HG03432 (cell line): ENCODE results near the gene MED12.

ENCODE experiments used
- ATAC-seq: cut with Tn5 transposase; IDR thresholded peaks from one replicate; pipeline ENCODE4 v1.9.1; 2021; ENCODE audit warnings: mild to moderate bottlenecking, moderate library complexity; ENCODE audit not compliant: unreplicated experiment

The MED12 gene

DNA sequence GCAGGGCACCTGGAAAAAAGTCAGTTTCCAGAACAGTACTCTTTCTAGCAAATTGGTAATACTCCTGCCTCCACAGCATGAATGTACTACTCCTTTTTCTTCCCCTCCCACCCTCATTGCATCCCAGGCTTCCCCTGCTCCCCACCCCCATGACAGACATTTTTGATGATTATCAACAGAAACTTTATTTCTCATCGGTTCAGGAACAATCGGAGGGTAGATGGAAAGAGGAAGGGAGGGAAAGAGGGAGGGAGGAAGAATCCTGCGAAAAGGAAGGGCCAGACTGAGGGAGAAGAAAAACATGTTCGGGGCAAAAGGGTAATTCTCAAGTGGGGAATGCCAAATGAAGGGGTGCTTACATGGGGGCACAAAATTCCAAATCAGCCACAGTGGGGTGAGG lies 11.2 kb upstream of the MED12 start:
- no peak for ATAC-seq

DNA sequence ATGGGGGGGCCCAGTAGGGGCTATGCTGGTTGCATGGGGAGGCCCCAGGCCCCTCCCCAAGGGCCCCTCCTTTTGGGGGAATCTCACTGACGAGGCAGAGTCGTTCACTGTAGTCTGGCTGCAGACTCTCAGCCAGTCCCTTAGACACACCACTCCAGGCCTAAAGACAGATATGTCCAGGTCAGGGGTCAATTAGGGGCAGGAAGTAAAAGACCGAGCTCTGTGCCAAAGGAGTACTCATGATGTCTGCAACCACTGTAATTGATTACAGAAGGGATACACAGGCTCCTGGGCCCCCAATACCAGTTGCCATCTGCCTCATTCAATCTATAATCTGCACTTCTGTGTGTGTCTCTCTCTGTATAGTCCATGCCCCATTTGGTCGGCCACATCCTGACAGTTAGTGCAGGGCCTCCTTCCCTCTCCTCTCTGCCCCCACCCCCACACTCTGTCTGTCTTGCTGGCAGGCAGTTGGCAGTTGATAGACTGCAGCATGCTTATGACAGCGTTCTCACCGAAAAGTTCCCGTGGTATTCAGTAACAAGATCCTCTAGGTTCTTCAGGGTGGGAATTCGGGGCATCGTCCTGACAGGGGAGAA lies 10.5 kb upstream of the MED12 start:
- ATAC-seq, result no peak

DNA sequence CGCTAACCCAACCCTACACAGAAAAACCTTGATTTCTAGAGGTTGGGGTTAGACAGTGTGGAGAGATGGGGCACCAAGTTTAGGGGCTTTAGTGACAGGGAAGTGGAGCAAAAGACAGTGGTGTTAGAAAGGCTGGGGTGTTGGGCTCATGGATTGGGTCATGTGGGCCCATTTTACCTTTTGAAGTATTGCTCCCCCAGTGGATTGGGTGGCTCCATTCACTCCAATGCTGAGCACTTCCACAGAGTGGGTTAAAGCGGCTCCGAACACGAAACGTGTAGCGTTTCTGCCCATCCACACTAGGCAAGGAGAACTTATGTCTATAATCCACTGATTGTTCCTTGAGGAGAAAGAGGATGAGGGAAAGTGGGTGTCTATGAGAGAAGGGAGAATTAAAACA lies 9.3 kb upstream of the MED12 start:
- no peak for ATAC-seq

DNA sequence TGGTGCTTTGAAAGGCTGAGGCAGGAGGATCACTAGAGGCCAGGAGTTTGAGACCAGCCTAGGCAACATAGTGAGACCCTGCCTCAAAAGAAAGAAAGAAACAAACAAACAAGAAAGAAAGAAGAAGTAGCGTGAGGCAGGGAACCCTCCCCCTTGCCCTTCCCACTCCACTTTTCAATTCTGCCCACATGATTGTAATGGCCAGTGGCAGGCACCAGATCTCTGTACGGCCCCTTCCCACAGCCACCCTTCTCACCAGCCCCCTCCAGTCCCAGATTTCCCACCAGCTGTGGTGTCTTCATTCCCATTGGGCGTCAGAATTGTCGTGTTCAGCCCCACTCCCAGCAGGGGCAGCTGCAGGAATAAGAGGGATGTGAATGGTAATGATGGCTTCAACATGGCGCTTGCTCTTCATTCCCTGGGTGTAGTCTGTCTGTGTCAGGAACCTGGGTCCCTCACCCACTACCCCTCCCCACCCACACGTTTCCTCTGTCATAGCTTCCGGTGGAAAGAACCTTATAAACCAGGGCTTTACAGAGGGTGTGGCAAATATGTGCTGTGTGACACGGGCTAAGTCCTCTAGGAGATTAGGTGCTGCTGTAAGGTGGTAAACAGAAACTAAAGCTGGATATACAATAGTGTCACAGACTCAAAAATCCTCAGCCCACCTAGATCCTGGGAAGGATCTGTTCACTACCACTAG lies 7.1 kb upstream of the MED12 start, which contains the start of gene IL2RG:
IL2RG (minus strand) TSS at position 437 of the 703 bp plus-strand sequence; CDS start at position 399, 38 bp downstream.
- ATAC-seq, result peak; percentile 95

DNA sequence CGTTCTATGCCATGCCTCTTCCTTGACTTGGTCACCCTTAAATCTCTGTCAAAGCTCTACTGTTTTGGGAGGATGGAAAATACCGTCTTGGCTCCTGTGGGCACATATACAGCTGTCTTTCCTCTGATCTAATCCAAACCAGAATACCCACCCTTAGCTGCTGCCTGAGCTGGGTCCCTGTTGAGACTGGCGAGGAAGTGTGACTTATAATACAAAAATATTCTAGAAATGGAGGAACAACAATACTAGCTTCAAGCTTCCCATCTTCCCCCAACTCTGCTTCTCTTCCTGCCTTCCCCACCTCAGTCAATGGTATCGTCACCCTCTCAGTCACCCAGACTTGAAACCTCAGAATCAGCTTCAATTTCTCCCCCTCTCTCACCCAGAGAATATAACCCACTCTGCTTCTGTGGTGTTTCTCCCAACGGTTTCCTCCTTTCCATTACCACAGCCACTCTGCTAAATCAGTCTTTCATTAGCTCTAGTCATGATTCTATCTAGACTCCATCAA lies 6.4 kb upstream of the MED12 start:
- peak; percentile 32 for ATAC-seq

DNA sequence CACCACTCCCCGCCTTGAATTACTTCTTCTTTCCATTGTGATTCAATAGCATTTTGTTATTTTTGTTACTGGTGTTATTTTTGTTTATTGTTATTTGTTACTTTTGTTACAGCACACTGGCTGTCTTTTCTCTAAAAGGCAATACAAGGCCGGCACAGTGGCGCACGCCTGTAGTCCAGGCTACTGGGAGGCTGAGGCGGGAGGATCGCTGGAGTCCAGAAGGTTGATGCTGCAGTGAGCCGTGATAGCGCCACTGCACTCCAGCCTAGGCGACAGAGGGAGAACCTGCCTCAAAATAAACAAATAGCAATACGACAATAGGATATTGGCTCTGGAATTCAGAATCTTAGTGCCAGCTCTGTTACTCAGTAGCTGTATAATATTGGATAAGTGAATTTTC lies 1.0 kb upstream of the MED12 start:
- ATAC-seq, result no peak

DNA sequence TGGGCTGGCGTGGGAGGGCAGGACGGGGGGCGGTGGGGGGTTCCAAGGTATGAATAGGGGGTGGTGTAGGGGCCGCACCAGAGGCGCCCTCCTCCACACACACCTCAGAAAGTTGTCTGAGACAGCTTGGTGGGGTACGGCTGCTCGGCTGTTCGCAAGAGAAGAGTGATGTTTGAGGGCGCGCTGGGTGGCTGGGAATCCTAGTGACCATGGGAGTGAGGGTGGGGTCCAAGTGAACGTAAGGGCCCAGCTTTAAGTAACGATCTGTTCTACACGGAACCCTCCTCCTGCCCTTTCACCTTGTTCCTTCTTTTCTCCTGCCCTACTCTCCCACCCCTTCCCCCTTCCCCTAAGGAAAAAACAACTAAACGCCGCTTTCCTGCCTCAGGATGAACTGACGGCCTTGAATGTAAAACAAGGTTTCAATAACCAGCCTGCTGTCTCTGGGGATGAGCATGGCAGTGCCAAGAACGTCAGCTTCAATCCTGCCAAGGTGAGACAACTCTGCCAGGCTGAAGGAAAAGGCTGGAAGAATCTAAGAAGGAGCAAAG lies 664 bp downstream of the MED12 start:
- no peak for ATAC-seq

DNA sequence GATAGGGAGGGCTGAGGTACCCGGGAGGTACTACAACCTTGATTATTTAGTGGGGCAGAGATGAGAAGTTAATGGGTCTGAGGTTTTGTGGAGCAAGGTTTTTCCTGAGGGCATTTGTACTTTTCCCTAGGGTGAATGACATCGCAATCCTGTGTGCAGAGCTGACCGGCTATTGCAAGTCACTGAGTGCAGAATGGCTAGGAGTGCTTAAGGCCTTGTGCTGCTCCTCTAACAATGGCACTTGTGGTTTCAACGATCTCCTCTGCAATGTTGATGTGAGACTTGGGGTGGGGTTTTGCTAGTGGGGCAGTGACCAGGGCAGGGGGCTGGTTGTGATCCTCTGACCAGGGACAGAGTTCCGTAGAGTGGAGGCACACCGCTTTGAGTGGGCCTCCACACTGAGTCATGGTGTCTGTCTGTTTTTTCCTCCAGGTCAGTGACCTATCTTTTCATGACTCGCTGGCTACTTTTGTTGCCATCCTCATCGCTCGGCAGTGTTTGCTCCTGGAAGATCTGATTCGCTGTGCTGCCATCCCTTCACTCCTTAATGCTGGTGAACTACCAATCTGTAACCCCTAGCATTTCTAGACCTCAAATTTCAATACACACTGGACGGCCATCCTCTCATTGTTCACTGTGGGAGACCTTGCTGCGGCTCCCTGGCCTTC lies 9.9 kb downstream of the MED12 start:
- ATAC-seq, result no peak

DNA sequence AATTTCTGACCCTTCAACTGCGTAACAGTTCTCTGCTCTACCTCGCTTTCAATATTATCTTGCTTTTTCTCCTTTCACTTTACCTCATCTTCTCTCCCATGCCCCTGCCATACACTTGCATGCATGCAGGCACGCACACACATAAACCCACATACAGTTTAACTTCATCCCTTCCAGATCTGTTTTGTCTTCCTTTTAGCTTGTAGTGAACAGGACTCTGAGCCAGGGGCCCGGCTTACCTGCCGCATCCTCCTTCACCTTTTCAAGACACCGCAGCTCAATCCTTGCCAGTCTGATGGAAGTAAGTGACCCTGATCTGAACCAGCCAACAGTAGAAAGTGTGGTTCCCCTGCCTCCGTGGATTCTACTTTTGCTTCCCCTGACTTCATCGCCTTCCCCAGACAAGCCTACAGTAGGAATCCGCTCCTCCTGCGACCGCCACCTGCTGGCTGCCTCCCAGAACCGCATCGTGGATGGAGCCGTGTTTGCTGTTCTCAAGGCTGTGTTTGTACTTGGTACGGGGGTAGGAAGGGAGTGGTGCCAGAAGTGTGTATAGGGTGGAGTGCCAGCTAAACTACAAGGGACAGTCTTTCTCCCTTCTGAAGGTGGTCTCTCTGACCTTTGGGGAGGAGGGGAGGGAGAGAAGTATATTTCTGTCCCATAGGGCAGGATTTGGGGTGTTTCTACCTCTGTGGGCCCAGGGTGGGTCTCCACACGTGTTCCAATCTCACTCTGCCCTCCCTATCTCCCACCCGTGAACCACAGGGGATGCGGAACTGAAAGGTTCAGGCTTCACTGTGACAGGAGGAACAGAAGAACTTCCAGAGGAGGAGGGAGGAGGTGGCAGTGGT lies 10.7 kb downstream of the MED12 start:
- ATAC-seq, result peak; percentile 82

DNA sequence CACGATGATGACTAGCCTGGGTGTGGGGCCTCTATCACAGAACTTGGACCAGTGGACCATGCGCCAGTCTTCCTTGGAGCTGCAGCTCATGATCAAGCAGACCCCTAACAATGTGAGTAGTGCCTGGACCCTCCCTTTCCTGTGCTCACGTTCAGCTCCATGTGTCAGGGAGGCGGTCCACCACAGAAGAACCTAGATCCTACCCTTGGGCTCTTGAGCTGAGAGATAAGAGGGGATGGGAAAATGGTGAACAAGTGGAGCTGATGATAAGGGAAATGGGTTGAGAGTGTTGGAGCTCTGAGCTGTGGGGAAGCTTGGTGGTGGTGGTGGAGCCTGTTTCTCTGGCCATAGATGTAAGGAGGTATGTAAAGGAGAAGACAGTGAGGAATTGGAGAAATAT lies 13.1 kb downstream of the MED12 start:
- ATAC-seq, result no peak

DNA sequence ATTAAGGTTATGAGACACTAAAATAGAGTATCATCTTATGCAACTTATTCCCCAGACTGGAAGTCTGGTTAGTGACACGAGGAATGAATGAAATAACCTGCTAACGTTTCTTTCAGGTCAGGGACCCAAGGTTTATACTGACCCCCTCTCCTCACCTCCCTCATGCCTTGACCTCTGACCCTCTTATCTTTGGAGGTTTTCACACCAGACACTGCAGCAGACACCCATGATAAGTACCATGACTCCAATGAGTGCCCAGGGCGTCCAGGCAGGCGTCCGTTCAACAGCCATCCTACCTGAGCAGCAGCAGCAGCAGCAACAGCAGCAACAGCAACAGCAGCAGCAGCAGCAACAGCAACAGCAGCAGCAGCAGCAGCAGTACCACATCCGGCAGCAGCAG lies 22.0 kb downstream of the MED12 start:
- no peak for ATAC-seq

DNA sequence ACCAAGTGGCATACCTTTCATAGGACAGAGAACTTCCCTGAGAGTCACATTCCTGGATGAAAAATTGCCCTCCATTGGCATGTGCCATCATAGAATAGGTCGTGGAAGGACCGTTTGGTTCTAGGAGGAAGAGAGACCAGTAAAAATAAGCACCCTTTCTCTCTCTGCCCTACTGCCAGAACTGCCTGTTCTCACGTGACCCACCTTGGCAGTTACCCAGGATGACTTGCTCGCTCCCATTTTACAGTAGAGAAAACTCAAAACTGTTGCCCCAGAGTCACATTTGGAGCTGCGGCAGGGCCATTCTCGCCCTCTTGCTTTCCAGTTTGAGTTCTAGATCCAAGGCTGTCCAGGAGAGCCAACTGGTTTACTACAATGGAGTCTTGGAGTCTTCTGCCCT lies 25.1 kb downstream of the MED12 start:
- no peak for ATAC-seq

DNA sequence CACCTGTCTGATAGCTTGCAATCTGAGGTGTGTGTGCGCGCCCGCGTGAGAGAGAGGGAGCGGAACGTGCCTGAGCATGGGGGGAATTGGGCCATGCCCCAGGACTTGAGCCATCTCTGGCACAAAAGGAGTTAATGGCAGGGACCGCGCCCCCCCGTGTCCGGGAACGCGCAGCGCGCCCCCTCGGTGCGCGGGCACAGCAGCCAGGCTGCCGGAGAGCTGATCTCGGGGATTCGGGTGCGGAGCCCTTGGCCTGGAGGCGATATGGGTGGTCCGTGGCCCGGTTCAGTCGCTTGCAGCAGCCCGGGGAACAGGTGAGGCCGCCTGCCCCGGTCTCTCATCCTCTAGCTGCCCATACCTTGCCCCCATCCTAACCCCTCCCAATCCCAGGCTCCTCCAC lies 26.3 kb downstream of the MED12 start, which contains the start of gene NLGN3:
NLGN3 (plus strand) TSS at position 191 of the 400 bp plus-strand sequence. CDS start 2,909 bp downstream, outside the sequence.
- no peak for ATAC-seq

DNA sequence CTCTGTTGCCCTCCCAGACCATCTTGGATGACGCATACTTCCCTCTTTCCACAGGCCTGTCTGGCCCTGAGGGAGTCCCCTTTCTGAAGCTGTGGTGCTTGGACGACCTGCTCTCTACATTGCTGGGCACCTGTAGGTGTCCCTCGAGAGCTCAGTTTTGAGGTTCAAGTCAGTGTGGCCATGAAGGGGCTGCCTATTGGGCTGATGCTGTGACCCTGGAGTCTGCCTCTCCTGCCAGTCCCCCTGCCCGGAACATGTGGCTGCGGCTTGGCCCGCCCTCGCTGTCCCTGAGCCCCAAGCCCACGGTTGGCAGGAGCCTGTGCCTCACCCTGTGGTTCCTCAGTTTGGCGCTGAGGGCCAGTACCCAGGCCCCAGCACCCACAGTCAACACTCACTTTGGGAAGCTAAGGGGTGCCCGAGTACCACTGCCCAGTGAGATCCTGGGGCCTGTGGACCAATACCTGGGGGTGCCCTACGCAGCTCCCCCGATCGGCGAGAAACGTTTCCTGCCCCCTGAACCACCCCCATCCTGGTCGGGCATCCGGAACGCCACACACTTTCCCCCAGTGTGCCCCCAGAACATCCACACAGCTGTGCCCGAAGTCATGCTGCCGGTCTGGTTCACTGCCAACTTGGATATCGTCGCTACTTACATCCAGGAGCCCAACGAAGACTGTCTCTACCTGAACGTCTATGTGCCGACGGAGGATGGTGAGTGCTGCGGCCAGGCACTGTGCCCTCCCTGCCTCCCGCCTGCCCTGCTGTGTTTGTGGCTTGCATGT lies 29.3 kb downstream of the MED12 start:
- ATAC-seq, result no peak

DNA sequence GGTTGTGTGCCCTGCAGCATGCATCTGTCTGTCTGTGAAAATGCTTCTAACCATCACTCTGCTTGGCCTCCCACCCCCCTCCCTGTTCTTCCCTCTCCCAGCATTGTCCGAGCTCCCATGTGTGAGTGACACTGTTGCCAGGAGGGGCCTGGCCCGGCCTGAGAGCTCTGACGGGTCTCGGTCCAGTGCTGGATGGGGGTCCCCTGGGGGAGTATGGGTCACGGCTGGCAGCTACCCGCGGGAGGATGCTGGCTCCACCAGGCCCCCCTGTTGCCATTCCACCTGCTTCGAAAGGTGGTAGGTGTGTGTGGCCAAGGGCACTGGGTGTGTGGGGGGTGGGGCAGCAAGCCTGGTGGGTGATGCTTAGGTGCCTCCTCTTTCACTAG lies 29.9 kb downstream of the MED12 start:
- no peak for ATAC-seq

DNA sequence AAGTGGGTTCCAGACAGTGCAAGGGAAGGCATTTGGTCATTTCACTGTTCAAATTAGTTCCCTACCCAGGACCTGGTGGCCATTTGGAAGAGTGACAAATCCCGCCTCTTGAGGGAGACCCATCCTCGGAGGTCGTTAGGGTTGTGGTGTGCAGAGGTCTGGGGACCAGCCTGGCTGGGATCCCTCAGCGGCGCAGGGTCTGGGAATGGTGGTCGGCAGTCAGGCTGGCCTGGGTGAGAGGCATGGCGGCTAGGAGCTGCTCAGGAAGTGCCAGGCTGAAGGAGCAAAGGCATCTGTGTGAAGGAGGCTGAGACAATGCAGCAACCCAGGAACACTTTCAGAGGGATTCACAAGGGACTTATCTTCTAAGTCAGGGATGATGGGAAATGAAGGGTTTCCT lies 33.0 kb downstream of the MED12 start:
- ATAC-seq, result no peak

DNA sequence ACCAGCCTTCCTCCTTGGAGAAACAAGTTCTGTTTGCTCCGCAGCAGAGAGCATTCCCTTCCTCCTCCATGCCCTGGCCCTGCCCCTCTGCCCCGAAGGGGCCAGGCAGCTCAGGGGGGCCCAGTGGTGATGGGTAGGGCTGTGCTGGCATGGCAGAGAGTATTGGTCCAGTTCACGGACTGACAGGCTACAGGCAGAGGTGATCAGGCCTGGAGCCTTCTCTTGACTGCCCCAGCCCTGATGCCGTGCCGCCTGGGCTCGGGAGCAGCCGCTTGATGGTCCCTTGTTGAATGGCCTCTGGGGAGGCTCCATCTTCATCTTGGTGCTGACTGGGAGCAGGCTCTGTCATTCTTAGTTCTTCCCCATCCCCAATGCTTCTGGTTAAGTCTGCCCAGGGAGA lies 35.8 kb downstream of the MED12 start:
- ATAC-seq, result no peak

DNA sequence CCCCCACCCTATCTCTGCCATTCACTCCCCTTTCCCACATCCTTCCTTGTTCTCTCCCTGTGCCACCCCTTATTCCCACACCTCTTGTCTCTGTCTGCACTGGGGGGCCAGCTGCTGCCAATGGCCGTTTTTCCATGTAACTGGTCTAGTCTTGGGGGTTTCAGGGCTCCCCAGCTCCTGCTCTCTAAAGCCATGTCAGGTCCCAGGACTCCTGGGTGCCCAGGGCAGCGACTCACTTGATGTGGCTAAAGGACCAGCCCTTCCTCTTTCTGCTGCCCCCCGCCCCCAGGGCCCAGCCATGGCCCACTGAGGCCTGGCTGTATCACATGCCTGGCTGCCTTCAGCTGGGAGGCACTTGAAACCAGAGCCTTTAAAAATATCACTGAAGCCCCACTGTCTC lies 36.2 kb downstream of the MED12 start:
- no peak for ATAC-seq

DNA sequence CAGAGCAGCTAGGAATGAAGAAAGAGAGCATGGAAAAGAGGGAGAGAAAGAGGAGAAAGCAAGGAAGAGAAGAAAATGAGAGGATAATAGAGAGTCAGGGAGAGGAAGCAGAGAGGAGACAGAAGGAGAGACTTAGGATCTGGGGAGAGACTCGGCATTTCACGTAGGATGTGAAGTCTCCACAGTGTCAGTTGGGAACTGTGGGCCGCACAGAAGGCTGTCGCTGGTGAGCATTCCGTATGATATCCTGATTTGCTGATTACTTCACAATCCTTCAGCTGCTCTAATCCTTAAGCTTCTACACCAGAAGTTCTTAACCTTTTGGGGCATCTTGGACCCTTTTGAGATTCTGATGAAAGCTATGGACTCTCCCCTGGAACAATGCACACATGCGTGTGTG lies 40.2 kb downstream of the MED12 start:
- ATAC-seq, result no peak

DNA sequence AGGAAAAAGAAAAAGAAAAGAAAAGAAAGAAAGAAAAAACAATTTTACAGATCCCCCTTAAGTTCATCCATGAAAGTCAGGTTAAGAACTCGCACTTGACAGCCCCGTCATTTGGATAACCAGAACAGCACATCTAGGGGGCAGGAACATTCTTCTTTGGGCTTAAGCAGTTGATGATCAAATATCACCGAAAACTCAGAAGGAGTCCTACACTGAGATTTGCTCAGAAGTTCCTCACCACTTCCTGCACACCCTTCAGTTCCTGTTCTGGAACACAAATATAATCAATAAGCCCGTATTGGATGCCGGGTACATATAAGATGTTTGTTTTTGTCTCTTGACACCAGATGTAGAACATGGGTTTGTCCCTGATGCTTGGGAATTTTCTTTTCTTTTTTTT lies 40.9 kb downstream of the MED12 start:
- no peak for ATAC-seq
